ENCODE results near the gene ZBTB17. TPM values are rescaled to one million over a fixed set of nuclear protein-coding genes. Genes with fewer than 3 reads are reported as not detected.

The ZBTB17 gene
- total and polyA plus RNA-seq, 11 donors = 14.5 to 29.2 (median 22.1) TPM

DNA sequence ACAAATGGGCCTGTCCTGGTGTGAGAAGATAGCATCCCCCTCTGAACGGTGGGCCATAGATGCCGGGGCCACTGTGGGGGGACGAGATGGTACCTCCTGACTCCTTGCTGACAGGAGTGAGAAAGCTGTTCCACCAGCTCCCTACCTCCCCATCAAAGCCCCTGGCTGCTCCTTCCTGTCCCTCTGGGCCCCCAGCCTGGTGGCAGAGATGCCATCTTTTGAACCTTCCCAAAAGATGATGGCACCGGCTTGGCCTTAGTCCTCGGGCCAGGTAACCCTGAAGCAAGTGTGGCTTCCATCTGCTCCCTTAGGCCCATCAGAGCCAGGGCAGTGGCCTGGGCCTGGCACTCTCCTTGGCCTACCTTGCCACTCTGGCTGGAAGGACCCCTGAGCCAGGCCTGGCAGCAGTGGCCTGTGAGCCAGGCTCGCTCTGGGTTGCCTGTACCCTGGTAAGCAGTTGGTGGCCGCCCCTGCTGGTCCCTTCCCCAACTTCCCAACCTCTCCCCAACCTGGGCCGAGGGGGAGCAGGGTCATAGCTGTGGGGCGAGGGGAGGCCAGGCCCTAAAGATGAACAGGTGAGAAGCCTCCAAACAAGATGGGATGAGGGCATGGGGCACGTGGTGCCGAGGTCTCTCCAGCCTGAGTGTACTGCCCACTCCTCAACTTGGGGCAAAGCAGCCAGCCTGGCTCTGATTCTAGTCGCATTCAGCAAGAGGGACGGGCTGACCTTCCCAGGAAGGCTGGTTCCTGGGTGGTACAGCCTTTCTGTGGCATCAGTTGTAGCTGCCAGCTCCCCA lies 34.7 kb downstream of the ZBTB17 start:
- ATAC-seq = no peak

DNA sequence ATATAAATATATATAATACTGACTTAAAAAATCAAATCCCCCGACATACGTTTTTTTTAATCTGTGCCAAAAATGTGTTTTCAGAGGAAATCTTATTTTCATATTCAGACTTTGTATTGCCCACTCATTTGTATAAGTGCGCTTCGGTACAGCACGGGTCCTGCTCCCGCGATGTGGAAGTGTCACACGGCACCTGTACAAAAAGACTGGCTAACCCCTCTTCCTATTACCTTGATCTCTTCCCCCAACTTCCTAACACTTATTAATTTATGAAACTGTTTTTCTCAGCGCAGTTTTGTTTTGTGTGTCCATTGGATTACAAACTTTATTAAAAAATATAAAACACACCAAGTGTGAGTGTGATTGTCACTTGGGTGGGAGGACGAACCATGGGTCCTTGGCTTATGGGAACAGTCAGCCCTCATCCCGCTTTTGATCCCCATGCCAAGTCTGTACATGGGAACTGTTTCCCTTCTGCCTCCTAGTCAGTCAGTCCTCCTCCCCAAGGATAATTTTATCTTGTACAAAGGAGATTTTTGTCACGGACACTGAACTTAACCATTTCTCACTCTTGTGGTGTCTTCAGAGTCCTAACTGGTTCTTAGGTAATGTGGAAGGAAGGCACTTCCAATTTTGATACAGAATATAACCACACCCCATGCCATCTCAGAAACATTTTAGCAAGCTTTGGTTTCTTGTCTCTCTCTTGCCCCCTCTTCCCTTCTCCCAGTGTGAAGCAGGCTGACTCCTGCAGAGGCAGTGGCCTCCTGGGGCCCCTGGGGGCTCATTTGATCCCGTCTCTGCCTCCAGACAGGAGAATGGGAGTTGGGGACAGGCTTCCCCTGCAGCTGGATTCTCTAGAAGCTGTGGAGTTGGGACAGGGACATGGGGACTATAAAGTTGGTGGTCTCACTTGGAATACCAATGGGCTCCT lies 35.5 kb downstream of the ZBTB17 start:
- WGBS, 4 donors = 91 to 93% (median 92%) methylated on average over 13 of the region's 13 CpGs
- H3K4me3 ChIP-seq = no peak overlapping the region
- H3K27ac ChIP-seq = no peak overlapping the region
- H3K36me3 ChIP-seq = peaks cover under 1 to 100% (median 98%) of the 10 kb centered on the region in 9 donors
- intact Hi-C loops (cut with DNase I) = no loop called here
- ATAC-seq (no peak), DNase-seq (no peak)
- H3K4me1 ChIP-seq = peaks cover 0 to 15% (median 2%) of the 10 kb centered on the region in 12 donors
- no peaks in the 10 kb centered on the region for H3K9me3 ChIP-seq
- no peaks in the 10 kb centered on the region for H3K27me3 ChIP-seq
- TF ChIP-seq POLR2A (IDR thresholded peaks at IDR 0.05) = no peak
- TF ChIP-seq, protein P1, sequence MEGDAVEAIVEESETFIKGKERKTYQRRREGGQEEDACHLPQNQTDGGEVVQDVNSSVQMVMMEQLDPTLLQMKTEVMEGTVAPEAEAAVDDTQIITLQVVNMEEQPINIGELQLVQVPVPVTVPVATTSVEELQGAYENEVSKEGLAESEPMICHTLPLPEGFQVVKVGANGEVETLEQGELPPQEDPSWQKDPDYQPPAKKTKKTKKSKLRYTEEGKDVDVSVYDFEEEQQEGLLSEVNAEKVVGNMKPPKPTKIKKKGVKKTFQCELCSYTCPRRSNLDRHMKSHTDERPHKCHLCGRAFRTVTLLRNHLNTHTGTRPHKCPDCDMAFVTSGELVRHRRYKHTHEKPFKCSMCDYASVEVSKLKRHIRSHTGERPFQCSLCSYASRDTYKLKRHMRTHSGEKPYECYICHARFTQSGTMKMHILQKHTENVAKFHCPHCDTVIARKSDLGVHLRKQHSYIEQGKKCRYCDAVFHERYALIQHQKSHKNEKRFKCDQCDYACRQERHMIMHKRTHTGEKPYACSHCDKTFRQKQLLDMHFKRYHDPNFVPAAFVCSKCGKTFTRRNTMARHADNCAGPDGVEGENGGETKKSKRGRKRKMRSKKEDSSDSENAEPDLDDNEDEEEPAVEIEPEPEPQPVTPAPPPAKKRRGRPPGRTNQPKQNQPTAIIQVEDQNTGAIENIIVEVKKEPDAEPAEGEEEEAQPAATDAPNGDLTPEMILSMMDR (IDR thresholded peaks at IDR 0.05) = no peak

More for the DNA sequence above, 34.7 kb downstream of the ZBTB17 start:
- Histone ChIP-seq H3K4me3 (no peak overlapping the region), H3K36me3 (peaks cover 2 to 100% (median 98%) of the 10 kb centered on the region in 9 donors), H3K27me3 (no peaks in the 10 kb centered on the region), H3K9me3 (no peaks in the 10 kb centered on the region), H3K27ac (no peak overlapping the region), H3K4me1 (peaks cover 0 to 15% (median 2%) of the 10 kb centered on the region in 12 donors)
- no peak for TF ChIP-seq POLR2A (IDR thresholded peaks at IDR 0.05)
- TF ChIP-seq, protein P1 (IDR thresholded peaks at IDR 0.05) = no peak
- DNase-seq = no peak
- WGBS, 4 donors = 87 to 93% (median 92%) methylated on average over 11 to 13 of the region's 13 CpGs
- intact Hi-C loops (cut with DNase I) = no loop called here

DNA sequence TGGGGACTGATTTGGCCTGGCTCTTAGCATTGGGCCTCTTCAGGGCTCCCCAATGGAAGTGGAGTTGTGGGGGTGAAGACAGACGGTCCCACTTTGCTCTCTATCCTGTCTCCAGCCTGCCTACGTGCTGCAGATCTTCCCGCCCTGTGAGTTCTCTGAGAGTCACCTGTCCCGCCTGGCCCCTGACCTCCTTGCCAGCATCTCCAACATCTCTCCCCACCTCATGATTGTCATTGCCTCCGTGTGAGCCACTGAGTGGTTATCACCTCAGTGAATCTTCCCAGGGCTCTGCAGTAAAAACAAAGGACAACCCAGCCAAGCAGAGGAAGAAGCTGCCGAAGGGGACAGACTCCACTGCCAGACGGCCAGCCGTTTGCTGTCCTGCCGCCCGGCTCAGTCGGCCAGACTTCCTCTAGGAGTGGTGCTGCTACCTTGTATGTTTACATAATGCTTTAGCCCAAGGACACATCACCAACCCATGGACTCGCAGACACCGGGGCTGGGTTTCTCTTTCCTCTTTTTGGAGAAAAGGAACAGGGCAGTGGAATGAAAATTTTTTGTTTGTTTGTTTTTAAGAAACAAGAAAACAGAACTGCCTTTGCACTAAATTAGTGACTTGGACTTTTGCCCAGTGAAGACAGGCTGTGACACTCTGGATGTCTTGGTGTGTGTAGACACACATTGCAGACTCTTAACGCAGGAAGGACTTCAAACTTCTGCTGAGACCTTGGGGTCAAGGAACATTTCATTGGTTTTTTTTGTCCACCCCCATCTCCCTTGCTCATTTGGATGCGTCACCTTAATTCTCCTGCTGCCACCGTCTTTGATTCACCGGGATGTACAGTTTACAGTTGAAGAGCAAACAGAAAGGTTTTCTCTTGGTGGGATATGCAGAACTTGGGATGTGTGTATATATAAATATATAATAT lies 36.5 kb downstream of the ZBTB17 start:
- Histone ChIP-seq H3K4me3 (no peak overlapping the region), H3K4me1 (peaks cover 0 to 15% (median 2%) of the 10 kb centered on the region in 12 donors), H3K36me3 (peaks cover 0 to 100% (median 98%) of the 10 kb centered on the region in 9 donors), H3K9me3 (no peaks in the 10 kb centered on the region), H3K27me3 (no peaks in the 10 kb centered on the region), H3K27ac (peak overlapping the region in 7 of 12 donors; percentile 22 to 43 (median 32))
- ATAC-seq = peak in 3 of 4 donors; percentile 16 to 40 (median 24)
- TF ChIP-seq POLR2A (IDR thresholded peaks at IDR 0.05) = no peak
- intact Hi-C loops (cut with DNase I) = no loop called here
- peak in 2 of 5 donors; percentile 28 to 71 for DNase-seq
- WGBS, 4 donors = 54 to 62% (median 58%) methylated on average over 17 of the region's 17 CpGs

DNA sequence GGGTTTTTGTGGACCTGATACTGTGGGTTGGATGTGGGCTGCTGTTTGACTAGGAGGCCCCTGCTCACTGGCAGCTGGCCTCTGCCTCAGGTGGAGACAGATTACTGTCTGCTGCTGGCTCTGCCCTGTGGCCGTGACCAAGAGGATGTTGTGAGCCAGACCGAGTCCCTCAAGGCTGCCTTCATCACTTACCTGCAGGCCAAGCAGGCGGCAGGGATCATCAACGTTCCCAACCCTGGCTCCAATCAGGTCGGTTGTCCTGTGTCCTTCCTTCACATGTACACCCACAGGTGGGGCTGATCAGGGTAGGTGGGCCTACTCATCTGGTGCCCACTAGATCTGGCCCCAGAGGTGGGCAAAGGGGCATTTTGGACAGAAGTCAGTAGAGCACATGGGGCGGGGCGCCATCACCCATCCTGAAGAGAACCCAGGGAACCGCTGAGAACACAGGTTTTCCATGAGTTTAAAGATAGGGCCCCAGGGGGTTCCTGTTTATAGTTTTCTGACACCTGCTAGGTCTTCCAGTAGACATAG lies 37.2 kb downstream of the ZBTB17 start:
- peaks cover 0 to 15% (median 2%) of the 10 kb centered on the region in 12 donors for H3K4me1 ChIP-seq
- no peaks in the 10 kb centered on the region for H3K9me3 ChIP-seq
- intact Hi-C loops (cut with DNase I) = no loop called here
- DNase-seq (no peak), ATAC-seq (no peak)
- H3K4me3 ChIP-seq = no peak overlapping the region
- peaks cover 0 to 100% (median 98%) of the 10 kb centered on the region in 9 donors for H3K36me3 ChIP-seq
- peak overlapping the region in 6 of 12 donors; percentile 22 to 43 (median 34) for H3K27ac ChIP-seq
- no peak for TF ChIP-seq POLR2A (IDR thresholded peaks at IDR 0.05)
- TF ChIP-seq, protein P1 (IDR thresholded peaks at IDR 0.05) = no peak
- WGBS, 4 donors = 93 to 100% (median 95%) methylated on average over 5 to 8 of the region's 8 CpGs
- H3K27me3 ChIP-seq = no peaks in the 10 kb centered on the region

Measured in heart left ventricle (tissue), 16 donors.